ENCODE data around the gene ANAPC7. TPM values are rescaled to one million over a fixed set of nuclear protein-coding genes. Genes with fewer than 3 reads are reported as not detected.

The ANAPC7 gene
- 64.8 TPM for total RNA-seq (ENCODE audit: unreplicated experiment)
- long read RNA-seq, transcript ANAPC7-203 (11 exons, 3,045 nt), result major isoform, 19 of 30 reads
- long read RNA-seq, partial matches to known transcripts, result 2 of 30 reads
- long read RNA-seq, other reads (novel, unspliced or antisense), result 5 of 30 reads

GRCh38 chr12:110403146-110403975 is at the start of gene ANAPC7:
ANAPC7 (minus strand) TSS chr12:110403708; CDS start chr12:110403627, 81 bp downstream.
- H3K27me3 Mint-ChIP-seq (ENCODE audit: unreplicated experiment), result peaks cover 2% of the 10 kb centered on the region
- no peaks in the 10 kb centered on the region for H3K9me3 Mint-ChIP-seq (ENCODE audit: unreplicated experiment)
- peak within 1 kb of the TSS; percentile 99 for H3K27ac Mint-ChIP-seq (ENCODE audit: unreplicated experiment)
- peak; percentile 89 for DNase-seq (ENCODE audit: low spot score)
- H3K4me1 Mint-ChIP-seq (ENCODE audit: unreplicated experiment), result peaks cover 8% of the 10 kb centered on the region
- peak within 1 kb of the TSS; percentile 99 for H3K4me3 Mint-ChIP-seq (ENCODE audit: unreplicated experiment)
- H3K36me3 Mint-ChIP-seq (ENCODE audit: low read depth, unreplicated experiment), result peaks cover 5% of the 10 kb centered on the region
- no peak for TF ChIP-seq CTCF (IDR thresholded peaks at IDR 0.05; ENCODE audit: unreplicated experiment)

GRCh38 chr12:110451263-110451662 is 47.8 kb upstream of the ANAPC7 start:
- peaks cover 13% of the 10 kb centered on the region for H3K27me3 Mint-ChIP-seq (ENCODE audit: unreplicated experiment)
- no peak overlapping the region for H3K27ac Mint-ChIP-seq (ENCODE audit: unreplicated experiment)
- H3K4me1 Mint-ChIP-seq (ENCODE audit: unreplicated experiment), result peaks cover 13% of the 10 kb centered on the region
- peak overlapping the region; percentile 90 for H3K4me3 Mint-ChIP-seq (ENCODE audit: unreplicated experiment)
- TF ChIP-seq CTCF (IDR thresholded peaks at IDR 0.05; ENCODE audit: unreplicated experiment), result no peak
- peaks cover 10% of the 10 kb centered on the region for H3K36me3 Mint-ChIP-seq (ENCODE audit: low read depth, unreplicated experiment)
- no peaks in the 10 kb centered on the region for H3K9me3 Mint-ChIP-seq (ENCODE audit: unreplicated experiment)
- no peak for DNase-seq (ENCODE audit: low spot score)

GRCh38 chr12:110449799-110450497 is 46.4 kb upstream of the ANAPC7 start, which contains the start of gene ARPC3:
ARPC3 (minus strand) TSS chr12:110450337; CDS start chr12:110450260, 77 bp downstream.
- peaks cover 18% of the 10 kb centered on the region for H3K4me1 Mint-ChIP-seq (ENCODE audit: unreplicated experiment)
- no peaks in the 10 kb centered on the region for H3K9me3 Mint-ChIP-seq (ENCODE audit: unreplicated experiment)
- peak within 1 kb of the TSS; percentile 96 for H3K4me3 Mint-ChIP-seq (ENCODE audit: unreplicated experiment)
- peak within 1 kb of the TSS; percentile 98 for H3K27ac Mint-ChIP-seq (ENCODE audit: unreplicated experiment)
- DNase-seq (ENCODE audit: low spot score), result peak; percentile 90
- peak; percentile 57 for TF ChIP-seq CTCF (IDR thresholded peaks at IDR 0.05; ENCODE audit: unreplicated experiment)
- peaks cover 17% of the 10 kb centered on the region for H3K36me3 Mint-ChIP-seq (ENCODE audit: low read depth, unreplicated experiment)
- H3K27me3 Mint-ChIP-seq (ENCODE audit: unreplicated experiment), result peaks cover 13% of the 10 kb centered on the region

- H3K4me3 Mint-ChIP-seq (ENCODE audit: unreplicated experiment), result no peak overlapping the region
- H3K9me3 Mint-ChIP-seq (ENCODE audit: unreplicated experiment), result no peaks in the 10 kb centered on the region
- no peak for TF ChIP-seq CTCF (IDR thresholded peaks at IDR 0.05; ENCODE audit: unreplicated experiment)
- no peak for DNase-seq (ENCODE audit: low spot score)
- H3K36me3 Mint-ChIP-seq (ENCODE audit: low read depth, unreplicated experiment), result peaks cover 20% of the 10 kb centered on the region
- H3K4me1 Mint-ChIP-seq (ENCODE audit: unreplicated experiment), result peaks cover 13% of the 10 kb centered on the region
- H3K27ac Mint-ChIP-seq (ENCODE audit: unreplicated experiment), result no peak overlapping the region
- H3K27me3 Mint-ChIP-seq (ENCODE audit: unreplicated experiment), result peaks cover 4% of the 10 kb centered on the region
Observed at GRCh38 chr12:110444455-110444854, 40.9 kb upstream of the ANAPC7 start.
